GM23248 (cell line): ENCODE data around the gene TEAD1. TPM values are rescaled to one million over a fixed set of nuclear protein-coding genes. Genes with fewer than 3 reads are reported as not detected.

Source experiments
- DNase-seq: peaks from one replicate; pipeline ENCODE4 v3.0.0-alpha.2; 2015
- H2AFZ ChIP-seq: fragments of 200-600 bp; sonication (generic); 2 replicates; pipeline ENCODE4 v1.6.1; 2016; ENCODE audit warnings: antibody characterized with exemption
- H3F3A ChIP-seq: fragments of 200-600 bp; sonication (generic); 2 replicates; pipeline ENCODE4 v1.6.1; 2016; ENCODE audit warnings: mild to moderate bottlenecking, antibody characterized with exemption, mixed run types; ENCODE audit not compliant: insufficient read depth
- H3K27ac ChIP-seq: fragments of 200-600 bp; sonication (generic); 2 replicates; pipeline ENCODE4 v1.5.1; 2016; ENCODE audit warnings: mild to moderate bottlenecking
- H3K27me3 ChIP-seq: fragments of 200-600 bp; sonication (generic); replicated peaks from 2 replicates; pipeline ENCODE4 v1.6.1; 2016; ENCODE audit warnings: mild to moderate bottlenecking; ENCODE audit not compliant: insufficient read depth
- H3K36me3 ChIP-seq: fragments of 200-600 bp; sonication (generic); 2 replicates; pipeline ENCODE4 v1.6.1; 2016; ENCODE audit warnings: low read depth, mild to moderate bottlenecking
- H3K4me1 ChIP-seq: fragments of 200-600 bp; sonication (generic); 2 replicates; pipeline ENCODE4 v1.6.1; 2016; ENCODE audit warnings: mild to moderate bottlenecking; ENCODE audit not compliant: insufficient read depth
- H3K4me2 ChIP-seq: fragments of 200-600 bp; sonication (generic); one replicate; pipeline ENCODE4 v1.6.1; 2016; ENCODE audit warnings: mild to moderate bottlenecking; ENCODE audit not compliant: unreplicated experiment
- H3K4me3 ChIP-seq: fragments of 200-600 bp; sonication (generic); 2 replicates; pipeline ENCODE4 v1.5.1; 2016; ENCODE audit warnings: mild to moderate bottlenecking
- H3K79me2 ChIP-seq: fragments of 200-600 bp; sonication (generic); 2 replicates; pipeline ENCODE4 v1.6.1; 2016; ENCODE audit warnings: mild to moderate bottlenecking; ENCODE audit not compliant: insufficient read depth
- H3K9ac ChIP-seq: fragments of 200-600 bp; sonication (generic); 2 replicates; pipeline ENCODE4 v1.6.1; 2016; ENCODE audit warnings: mild to moderate bottlenecking
- H3K9me2 ChIP-seq: fragments of 200-600 bp; sonication (generic); 2 replicates; pipeline ENCODE4 v1.6.1; 2016; ENCODE audit warnings: mixed run types, mild to moderate bottlenecking, moderate library complexity; ENCODE audit not compliant: insufficient read depth
- H3K9me3 ChIP-seq: fragments of 200-600 bp; sonication (generic); one replicate; pipeline ENCODE4 v1.6.1; 2017; ENCODE audit warnings: low read depth
- H4K20me1 ChIP-seq: fragments of 200-600 bp; sonication (generic); 2 replicates; pipeline ENCODE4 v1.6.0; 2016; ENCODE audit not compliant: insufficient read depth
- EZH2 ChIP-seq: fragments of 200-600 bp; sonication (generic); IDR thresholded peaks from 2 replicates; pipeline ENCODE4 v1.6.1; 2018; ENCODE audit warnings: antibody characterized with exemption, mild to moderate bottlenecking; ENCODE audit not compliant: insufficient read depth, poor library complexity, severe bottlenecking
- EZH2phosphoT487 ChIP-seq: fragments of 200-600 bp; sonication (generic); IDR thresholded peaks from 2 replicates; pipeline ENCODE4 v1.6.1; 2018; ENCODE audit warnings: antibody characterized with exemption, moderate library complexity, mild to moderate bottlenecking, low read depth; ENCODE audit not compliant: insufficient read depth
- WGBS, 2 experiments: methylation state at CpG; one replicate each; pipeline ENCODE4 v1.1.6; 2015 to 2017; ENCODE audit warnings: low lambda C conversion rate in 2 of 2, low coverage in 1 of 2; ENCODE audit errors: missing lambda C conversion rate in 2 of 2; 5-methylcytosine and 5-hydroxymethylcytosine counted together
- in situ Hi-C: fragments of 300-500 bp; cut with MboI; formaldehyde crosslinking; loops from 2 replicates; pipeline ENCODE4 v1.15.0; 2020
- polyA plus RNA-seq: library from polyadenylated mRNA; unstranded; fragments of >200 nt; fragmentation: Nextera tagmentation; extraction: Ambion mirVana; gene quantifications from 2 replicates; pipeline ENCODE4 v1.2.1, GENCODE V29; 2016
- total RNA-seq: library from RNA; depleted of rRNA; stranded (reverse); fragments of >200 nt; shearing (Covaris generic); gene quantifications from 2 replicates; pipeline ENCODE4 v1.2.3, GENCODE V29; 2014

The TEAD1 gene
- total and polyA plus RNA-seq, 2 experiments from 2014 or later, result 52.3 to 144 TPM

DNA sequence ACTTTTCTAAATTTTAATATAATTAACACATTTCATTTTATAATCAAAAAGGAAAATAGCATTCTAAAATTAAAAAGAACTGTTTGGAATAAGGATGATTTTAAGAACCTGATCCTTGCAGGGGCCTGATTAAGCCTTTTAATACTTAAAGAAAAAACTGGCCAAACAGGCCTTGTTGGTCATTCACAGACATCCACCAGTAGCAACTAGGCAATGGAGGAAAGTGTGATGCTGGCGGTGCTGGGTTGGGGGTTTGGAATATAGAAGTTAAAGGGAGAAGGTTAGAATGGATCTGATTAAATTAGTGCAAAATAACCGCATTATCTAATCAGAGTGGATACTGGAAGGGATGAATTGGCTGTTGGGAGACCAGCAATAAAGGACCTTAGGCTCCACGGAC is 16.9 kb upstream of the TEAD1 start:
- no peak overlapping the region for H3K27ac ChIP-seq
- no peak for TF ChIP-seq EZH2phosphoT487
- no peak for TF ChIP-seq EZH2
- no peak overlapping the region for H2AFZ ChIP-seq
- H3K9ac ChIP-seq, result no peak overlapping the region
- H3K4me1 ChIP-seq, result no peaks in the 10 kb centered on the region
- H3F3A ChIP-seq, result no peaks in the 10 kb centered on the region
- H3K9me2 ChIP-seq, result no peaks in the 10 kb centered on the region
- H3K36me3 ChIP-seq, result no peaks in the 10 kb centered on the region
- H4K20me1 ChIP-seq, result no peaks in the 10 kb centered on the region
- H3K79me2 ChIP-seq, result no peaks in the 10 kb centered on the region
- H3K27me3 ChIP-seq, result no peaks in the 10 kb centered on the region
- H3K4me3 ChIP-seq, result no peak overlapping the region
- no peak for DNase-seq
- in situ Hi-C loops, result no loop called here
- H3K4me2 ChIP-seq, result no peak overlapping the region
- WGBS, 2 experiments, result 91 to 96% methylated on average over 3 of the region's 3 CpGs
- H3K9me3 ChIP-seq, result peaks cover 3% of the 10 kb centered on the region

DNA sequence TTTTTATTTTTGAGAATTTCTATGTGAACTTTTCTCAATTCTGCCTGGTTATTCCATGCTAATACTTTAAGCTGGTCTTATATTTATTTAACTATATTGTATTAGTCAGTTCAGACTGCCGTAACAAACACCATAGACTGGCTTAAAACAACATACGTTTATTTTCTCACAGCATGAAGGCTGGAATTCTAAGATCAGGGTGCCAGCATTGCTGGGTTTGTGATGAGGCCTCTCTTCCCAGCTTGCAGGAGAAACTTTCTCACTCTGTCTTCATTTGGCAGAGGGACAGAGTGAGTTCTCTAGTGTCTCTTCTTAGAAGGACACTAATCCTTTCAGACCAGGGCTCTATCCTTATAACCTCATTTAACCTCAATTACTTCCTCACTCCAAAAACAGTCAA is 16.2 kb upstream of the TEAD1 start:
- H3K9me2 ChIP-seq, result no peaks in the 10 kb centered on the region
- in situ Hi-C loops, result no loop called here
- peaks cover 3% of the 10 kb centered on the region for H3K9me3 ChIP-seq
- no peaks in the 10 kb centered on the region for H3K27me3 ChIP-seq
- DNase-seq, result no peak
- TF ChIP-seq EZH2phosphoT487, result no peak
- no peaks in the 10 kb centered on the region for H4K20me1 ChIP-seq
- H3K4me2 ChIP-seq, result no peak overlapping the region
- H3K4me1 ChIP-seq, result no peaks in the 10 kb centered on the region
- no peak overlapping the region for H3K27ac ChIP-seq
- H3K4me3 ChIP-seq, result no peak overlapping the region
- no peaks in the 10 kb centered on the region for H3K79me2 ChIP-seq
- 90 to 98% methylated on average over 2 of the region's 2 CpGs for WGBS, 2 experiments
- no peaks in the 10 kb centered on the region for H3K36me3 ChIP-seq
- H3K9ac ChIP-seq, result no peak overlapping the region
- H2AFZ ChIP-seq, result no peak overlapping the region
- no peaks in the 10 kb centered on the region for H3F3A ChIP-seq

DNA sequence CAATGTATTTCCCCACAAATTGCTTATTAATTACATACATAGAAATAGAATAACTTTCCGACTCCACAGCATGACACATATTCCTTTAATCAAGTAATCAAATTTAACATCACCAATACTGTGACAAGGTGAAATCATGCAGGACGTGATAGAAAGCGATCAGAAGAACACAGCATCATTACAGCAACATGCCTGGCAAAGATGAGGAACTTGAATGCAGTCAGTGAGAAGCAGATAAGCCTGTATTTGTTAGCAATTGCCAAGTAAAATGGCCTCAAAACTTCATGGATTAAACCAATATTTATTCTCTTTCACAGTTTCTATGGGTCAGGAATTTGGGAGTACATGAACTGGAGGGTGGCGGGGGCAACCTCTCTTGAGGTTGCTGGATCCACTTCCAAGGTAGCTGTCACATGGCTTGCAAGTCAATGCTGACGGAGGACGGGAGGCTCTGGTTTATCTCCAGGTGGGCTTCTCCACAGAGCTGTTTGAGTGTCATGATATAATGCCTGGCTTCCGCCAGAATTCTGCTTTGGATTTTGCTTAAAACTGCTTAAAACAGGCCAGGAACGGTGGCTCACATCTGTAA is 12.0 kb upstream of the TEAD1 start:
- Histone ChIP-seq H3K4me2 (no peak overlapping the region), H3K9ac (no peak overlapping the region), H2AFZ (no peak overlapping the region), H3K36me3 (no peaks in the 10 kb centered on the region), H3K79me2 (no peaks in the 10 kb centered on the region), H3K9me3 (no peaks in the 10 kb centered on the region), H3K27me3 (no peaks in the 10 kb centered on the region), H3K4me3 (no peak overlapping the region), H3F3A (no peaks in the 10 kb centered on the region), H3K4me1 (no peaks in the 10 kb centered on the region), H3K9me2 (no peaks in the 10 kb centered on the region), H3K27ac (no peak overlapping the region), H4K20me1 (no peaks in the 10 kb centered on the region)
- in situ Hi-C loops, result no loop called here
- WGBS, 2 experiments, result 85 to 88% methylated on average over 8 of the region's 8 CpGs
- DNase-seq, result no peak
- no peak for TF ChIP-seq EZH2
- no peak for TF ChIP-seq EZH2phosphoT487

DNA sequence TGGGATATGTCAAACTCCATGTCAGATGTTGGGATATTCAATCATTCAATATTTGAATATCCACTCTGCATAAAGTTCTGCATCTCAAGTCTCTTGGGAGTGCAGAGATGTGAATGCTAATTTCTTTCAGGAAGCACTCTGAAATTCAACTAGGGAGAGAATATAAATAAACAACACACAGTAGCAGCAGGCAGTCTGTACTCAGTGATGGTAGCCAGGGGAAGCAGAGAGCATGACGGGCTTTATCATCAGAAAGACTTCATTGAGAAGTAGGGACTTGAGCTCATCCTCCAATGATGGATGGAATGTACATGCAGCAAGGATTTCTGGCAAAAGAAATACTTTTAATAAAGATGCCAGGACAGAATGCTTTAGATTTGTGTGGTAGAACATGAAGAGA is 9.8 kb upstream of the TEAD1 start:
- no peak overlapping the region for H3K9ac ChIP-seq
- no peaks in the 10 kb centered on the region for H3K4me1 ChIP-seq
- no peak overlapping the region for H3K4me3 ChIP-seq
- no peaks in the 10 kb centered on the region for H3F3A ChIP-seq
- H3K27ac ChIP-seq, result no peak overlapping the region
- DNase-seq, result no peak
- no peak overlapping the region for H3K4me2 ChIP-seq
- no peaks in the 10 kb centered on the region for H3K36me3 ChIP-seq
- H3K9me2 ChIP-seq, result no peaks in the 10 kb centered on the region
- H3K9me3 ChIP-seq, result no peaks in the 10 kb centered on the region
- no peaks in the 10 kb centered on the region for H3K27me3 ChIP-seq
- no peaks in the 10 kb centered on the region for H3K79me2 ChIP-seq
- no peaks in the 10 kb centered on the region for H4K20me1 ChIP-seq
- no peak overlapping the region for H2AFZ ChIP-seq
- TF ChIP-seq EZH2 (no peak), EZH2phosphoT487 (no peak)
- 58 to 65% methylated on average over 1 of the region's 1 CpG for WGBS, 2 experiments
- in situ Hi-C loops, result no loop called here

DNA sequence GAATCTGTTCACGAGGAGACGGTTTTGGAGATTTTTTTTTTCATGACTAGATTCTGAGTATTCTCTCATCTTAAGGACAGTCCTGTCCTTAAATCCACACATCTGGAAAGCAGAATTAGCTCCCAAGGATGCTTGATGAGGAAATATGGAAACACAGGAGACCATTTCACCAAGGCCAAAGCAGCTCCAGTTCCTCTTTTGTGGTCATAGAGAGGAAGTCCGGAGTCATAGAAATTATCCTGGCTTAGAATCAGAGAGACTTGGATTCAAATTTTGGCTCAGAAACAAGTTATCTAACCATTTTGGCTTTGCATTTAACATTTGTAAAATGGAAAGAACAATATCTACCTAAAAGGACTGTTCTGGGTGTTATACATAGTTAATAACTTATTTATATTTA is 7.3 kb upstream of the TEAD1 start:
- H3K9ac ChIP-seq, result no peak overlapping the region
- no peak for TF ChIP-seq EZH2phosphoT487
- no peak for TF ChIP-seq EZH2
- no peaks in the 10 kb centered on the region for H3K36me3 ChIP-seq
- WGBS, 2 experiments, result 84 to 87% methylated on average over 3 of the region's 3 CpGs
- no peaks in the 10 kb centered on the region for H3K79me2 ChIP-seq
- H3F3A ChIP-seq, result no peaks in the 10 kb centered on the region
- DNase-seq, result no peak
- H3K27me3 ChIP-seq, result no peaks in the 10 kb centered on the region
- H2AFZ ChIP-seq, result no peak overlapping the region
- H3K4me2 ChIP-seq, result no peak overlapping the region
- in situ Hi-C loops, result no loop called here
- no peaks in the 10 kb centered on the region for H3K9me2 ChIP-seq
- H3K9me3 ChIP-seq, result no peaks in the 10 kb centered on the region
- H3K4me1 ChIP-seq, result no peaks in the 10 kb centered on the region
- no peak overlapping the region for H3K27ac ChIP-seq
- H3K4me3 ChIP-seq, result no peak overlapping the region
- H4K20me1 ChIP-seq, result no peaks in the 10 kb centered on the region
